ENCODE data around the gene IFNA14. TPM values are rescaled to one million over a fixed set of nuclear protein-coding genes. Genes with fewer than 3 reads are reported as not detected.

Gene IFNA14
- total RNA-seq, 2 donors from 2014 or later, result not detected

DNA sequence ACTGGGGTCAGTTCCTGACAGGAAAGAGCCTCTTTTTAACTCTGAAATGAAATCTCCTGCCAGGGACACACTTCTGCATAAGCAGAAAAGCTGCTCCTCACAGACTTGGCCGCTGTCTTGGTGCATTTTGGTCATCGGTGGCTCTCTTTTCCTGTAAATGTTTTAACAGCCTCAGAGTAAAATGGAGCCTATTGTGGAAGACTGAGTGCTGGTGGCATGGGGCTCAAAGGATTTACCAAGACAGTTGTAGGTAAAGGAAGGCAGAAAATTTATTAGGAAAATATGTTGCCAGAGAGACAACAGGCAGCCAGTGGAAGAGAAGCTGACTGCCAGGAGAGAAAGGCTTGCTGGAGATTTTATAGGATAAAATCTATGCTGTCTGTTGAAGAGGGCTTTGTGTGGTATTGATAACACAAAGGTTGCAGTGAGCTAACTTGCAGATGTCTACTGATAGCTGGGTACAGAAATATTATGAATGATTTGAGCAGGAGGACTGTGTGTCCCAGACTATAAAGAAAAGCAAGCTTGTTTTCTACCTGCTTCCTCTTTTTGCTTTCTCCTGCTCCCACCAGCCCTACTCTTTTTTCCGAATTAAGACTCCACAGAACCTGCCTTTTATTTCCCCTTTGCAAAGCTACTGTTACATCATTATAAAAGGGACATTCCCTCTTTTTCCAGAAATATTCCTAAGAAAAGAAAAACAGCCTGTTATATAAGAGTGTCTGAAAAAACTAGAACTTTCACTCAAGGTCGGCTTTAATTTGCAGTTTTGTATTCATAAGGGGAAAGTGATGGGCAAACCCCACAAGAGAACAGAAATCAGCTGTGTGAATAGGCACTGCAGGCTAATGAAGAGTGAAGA lies 27.9 kb upstream of the IFNA14 start:
- H3K27ac ChIP-seq, result no peak overlapping the region
- no peaks in the 10 kb centered on the region for H3K36me3 ChIP-seq
- H3K4me3 ChIP-seq, result no peak overlapping the region
- H3K27me3 ChIP-seq, result no peaks in the 10 kb centered on the region
- H3K9me3 ChIP-seq, result no peaks in the 10 kb centered on the region
- no peak for DNase-seq (ENCODE audit: low spot score)
- TF ChIP-seq, protein P1, sequence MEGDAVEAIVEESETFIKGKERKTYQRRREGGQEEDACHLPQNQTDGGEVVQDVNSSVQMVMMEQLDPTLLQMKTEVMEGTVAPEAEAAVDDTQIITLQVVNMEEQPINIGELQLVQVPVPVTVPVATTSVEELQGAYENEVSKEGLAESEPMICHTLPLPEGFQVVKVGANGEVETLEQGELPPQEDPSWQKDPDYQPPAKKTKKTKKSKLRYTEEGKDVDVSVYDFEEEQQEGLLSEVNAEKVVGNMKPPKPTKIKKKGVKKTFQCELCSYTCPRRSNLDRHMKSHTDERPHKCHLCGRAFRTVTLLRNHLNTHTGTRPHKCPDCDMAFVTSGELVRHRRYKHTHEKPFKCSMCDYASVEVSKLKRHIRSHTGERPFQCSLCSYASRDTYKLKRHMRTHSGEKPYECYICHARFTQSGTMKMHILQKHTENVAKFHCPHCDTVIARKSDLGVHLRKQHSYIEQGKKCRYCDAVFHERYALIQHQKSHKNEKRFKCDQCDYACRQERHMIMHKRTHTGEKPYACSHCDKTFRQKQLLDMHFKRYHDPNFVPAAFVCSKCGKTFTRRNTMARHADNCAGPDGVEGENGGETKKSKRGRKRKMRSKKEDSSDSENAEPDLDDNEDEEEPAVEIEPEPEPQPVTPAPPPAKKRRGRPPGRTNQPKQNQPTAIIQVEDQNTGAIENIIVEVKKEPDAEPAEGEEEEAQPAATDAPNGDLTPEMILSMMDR (IDR thresholded peaks at IDR 0.05), result no peak
- H3K4me1 ChIP-seq, result no peaks in the 10 kb centered on the region

DNA sequence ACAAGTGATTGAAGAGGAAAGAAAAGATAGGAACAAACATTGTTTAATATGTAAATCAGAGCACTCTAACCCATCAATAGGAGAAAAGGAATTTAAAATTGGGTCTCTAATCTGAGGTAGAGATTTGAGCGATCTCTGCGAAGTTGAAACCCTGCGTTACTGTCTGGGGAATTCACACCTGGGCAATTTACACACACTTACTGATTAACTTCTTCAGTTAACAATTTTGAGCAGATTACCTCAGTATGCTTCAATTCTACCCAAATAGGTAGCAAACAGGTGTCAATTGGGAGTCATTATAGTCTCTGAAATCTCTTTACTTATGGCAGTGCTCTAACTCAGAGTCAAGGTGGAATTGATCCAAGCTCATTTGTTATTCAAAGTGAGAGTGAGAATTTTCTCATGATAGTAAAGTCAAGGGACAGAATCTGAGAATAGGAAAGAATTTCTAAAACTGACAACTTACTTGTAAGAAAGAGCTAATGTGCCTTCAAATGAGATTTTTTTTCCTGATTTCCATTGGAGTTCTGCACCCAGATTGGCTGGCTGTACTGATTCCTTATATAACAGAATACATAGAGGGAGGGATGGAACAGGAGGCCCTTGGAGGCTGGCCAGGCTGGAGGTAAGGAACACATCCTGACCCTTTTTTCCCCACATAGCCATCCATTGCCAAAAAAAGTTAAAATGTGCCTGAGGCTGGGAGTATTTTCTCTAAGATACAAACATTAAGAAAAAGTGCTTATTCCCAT lies 27.1 kb upstream of the IFNA14 start:
- Histone ChIP-seq H3K9me3 (no peaks in the 10 kb centered on the region), H3K27ac (no peak overlapping the region), H3K36me3 (no peaks in the 10 kb centered on the region), H3K27me3 (no peaks in the 10 kb centered on the region), H3K4me1 (no peaks in the 10 kb centered on the region), H3K4me3 (no peak overlapping the region)
- TF ChIP-seq, protein P1 (IDR thresholded peaks at IDR 0.05), result no peak
- DNase-seq (ENCODE audit: low spot score), result no peak

DNA sequence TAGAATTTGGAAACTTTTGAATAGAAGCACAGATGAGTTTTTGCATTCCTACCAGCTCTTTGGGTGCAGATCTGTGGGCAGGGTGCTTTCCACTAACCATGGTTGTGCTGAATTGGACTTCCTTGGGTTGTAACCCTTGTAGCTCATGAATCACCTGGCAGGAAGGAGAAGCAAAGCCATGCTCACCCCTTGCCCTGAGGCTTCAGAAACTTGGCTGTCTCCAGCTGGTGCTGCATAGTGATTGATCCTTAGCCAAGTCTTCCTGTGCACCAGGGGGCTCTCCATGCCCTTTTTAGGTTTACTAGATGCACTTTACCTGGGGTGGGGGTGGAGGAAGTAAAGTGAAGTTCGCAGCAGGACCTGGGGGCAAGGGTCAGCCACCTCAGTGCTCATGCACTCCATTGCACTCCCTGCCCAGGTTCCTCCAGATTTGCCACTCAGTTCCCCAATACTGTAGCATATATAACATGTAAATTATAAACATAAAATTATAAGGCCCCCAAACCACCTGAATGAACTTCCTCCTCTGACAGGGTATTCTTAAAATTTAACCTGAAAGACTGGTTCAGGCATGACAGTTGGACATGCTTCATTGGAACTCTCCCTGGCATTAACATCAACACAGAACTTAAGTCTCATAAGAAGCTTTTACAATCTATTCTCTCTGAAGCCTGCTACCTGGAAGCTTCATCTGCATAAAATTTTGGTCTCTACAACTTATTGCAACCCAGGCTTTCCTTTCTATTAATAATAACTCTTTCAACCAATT lies 25.8 kb upstream of the IFNA14 start:
- Histone ChIP-seq H3K9me3 (no peaks in the 10 kb centered on the region), H3K36me3 (no peaks in the 10 kb centered on the region), H3K4me1 (no peaks in the 10 kb centered on the region), H3K4me3 (no peak overlapping the region), H3K27me3 (no peaks in the 10 kb centered on the region), H3K27ac (no peak overlapping the region)
- no peak for DNase-seq (ENCODE audit: low spot score)
- TF ChIP-seq, protein P1 (IDR thresholded peaks at IDR 0.05), result no peak

DNA sequence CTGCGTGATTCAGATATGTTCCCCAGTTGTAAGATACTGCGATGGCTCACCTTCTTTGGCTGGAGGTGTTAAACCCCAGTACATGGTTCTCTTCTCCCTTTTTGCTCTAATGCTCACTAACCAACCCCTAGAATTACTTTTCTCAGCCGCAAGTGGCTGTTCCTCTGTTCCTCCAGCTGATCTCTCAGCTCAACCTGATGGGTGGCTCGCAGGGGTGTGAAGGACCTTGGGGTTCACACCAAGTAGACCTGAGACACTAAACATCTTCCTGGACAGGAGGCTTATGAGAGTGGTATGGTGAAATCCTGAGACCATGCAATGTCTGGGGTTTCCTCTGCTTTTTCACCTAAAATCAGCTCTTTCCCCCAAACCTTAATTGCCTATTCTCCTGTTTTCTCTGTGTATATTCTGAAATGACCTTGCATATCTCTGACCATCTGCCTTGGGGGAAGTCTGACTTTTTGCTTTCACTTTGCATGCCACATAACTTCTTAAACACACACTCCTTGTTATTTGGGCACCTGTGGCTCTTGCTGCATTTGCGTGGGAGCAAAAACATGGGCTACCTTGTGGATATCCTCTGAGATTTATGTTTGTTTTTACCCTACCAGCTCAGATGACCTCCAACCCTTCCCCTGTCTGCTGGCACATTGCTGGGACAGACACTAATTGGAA lies 15.9 kb upstream of the IFNA14 start:
- TF ChIP-seq, protein P1 (IDR thresholded peaks at IDR 0.05), result no peak
- no peak for DNase-seq (ENCODE audit: low spot score)
- H3K9me3 ChIP-seq, result no peaks in the 10 kb centered on the region

More for the DNA sequence above, 15.9 kb upstream of the IFNA14 start:
- Histone ChIP-seq H3K27ac (no peak overlapping the region), H3K27me3 (no peaks in the 10 kb centered on the region), H3K4me3 (no peak overlapping the region), H3K36me3 (no peaks in the 10 kb centered on the region), H3K4me1 (peaks cover 0 to 8% of the 10 kb centered on the region in 2 donors)
